NCI-H1694 treated with DMSO at 0.1 percent for 48 hours (cell line): ENCODE results near the gene FOCAD.
A peak's percentile ranks its signal among the peaks of the same experiment; 100 is the strongest.

ENCODE experiments used
- DNase-seq: peaks from one replicate; lab custom pipeline; 2025; lab: John Stamatoyannopoulos, UW

Gene FOCAD

DNA sequence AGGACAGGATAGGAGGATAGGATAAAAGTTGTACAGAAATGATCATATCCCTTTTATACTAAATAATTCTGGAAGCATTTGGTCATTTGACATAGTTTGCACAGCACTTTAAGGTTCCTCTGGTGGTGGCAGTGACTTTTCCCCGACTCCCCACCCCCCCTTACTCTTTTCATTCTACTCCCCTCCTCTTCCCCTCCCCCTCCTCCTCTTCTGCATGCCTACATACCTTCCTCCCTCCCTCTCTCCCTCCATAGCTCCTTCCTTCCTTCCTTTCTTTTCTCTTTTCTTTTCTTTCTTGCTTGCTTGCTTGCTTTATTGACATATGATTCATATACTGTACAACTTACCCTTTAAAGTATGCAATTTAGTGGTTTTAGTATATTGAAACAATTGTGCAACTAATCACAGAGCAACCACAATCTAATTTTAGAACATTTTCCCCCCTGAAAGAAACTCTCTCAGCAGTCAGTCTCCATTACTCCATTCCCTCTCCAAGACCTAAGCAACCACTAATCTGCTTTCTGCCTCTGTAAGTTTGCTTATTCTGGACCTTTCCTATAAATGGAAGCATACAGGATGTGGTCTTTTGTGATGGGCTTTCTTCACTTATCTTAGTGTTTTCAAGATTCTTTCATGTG is 188.4 kb downstream of the FOCAD start:
- no peak for DNase-seq

DNA sequence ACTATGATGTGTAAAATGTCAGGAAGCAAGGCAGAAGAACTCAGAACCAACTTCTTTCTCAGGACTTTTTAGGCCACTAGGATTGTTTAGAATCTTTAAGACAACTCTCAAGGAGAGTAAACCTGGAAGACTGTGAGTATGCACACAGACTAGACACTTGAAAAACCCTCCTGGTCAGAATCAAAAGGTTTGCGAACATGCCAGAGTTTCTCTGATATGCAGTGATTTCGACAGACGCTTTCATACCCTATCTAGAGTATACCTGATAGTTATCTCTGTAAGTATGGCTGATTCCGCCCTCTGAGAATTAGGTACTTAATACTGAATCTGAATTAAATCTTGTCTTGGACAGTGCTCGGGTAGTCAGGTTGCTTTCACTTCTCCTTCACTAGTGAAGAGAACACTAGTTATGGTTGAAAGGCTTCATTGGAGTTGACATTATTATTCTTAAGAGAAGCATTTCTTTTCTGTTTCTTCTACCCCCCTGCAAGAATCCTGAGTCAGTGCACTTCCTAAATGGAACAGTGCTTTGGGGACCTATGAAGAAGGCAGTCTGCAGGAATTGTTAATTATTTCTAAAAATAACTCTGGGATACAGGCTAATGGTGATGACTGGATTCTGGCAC is 189.3 kb downstream of the FOCAD start:
- DNase-seq: no peak

DNA sequence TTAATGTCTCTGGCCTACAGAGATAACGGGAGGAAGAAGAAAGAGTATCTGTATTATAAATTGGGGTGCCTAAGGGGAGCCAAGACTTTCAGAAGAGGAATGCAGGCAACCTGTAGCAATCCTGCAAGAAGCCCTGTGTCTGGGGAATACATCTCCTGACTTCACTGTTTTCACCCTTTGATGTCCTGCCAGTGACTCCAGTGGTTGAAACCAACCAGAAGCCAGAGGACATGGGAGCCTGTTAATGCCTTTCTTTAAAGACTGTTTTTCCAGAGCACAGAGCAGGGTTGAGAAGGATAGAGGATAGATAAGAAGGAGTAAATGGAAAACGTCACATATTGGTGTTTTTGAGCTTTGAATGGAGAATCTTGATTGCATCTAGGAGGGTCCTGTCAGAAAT is 196.2 kb downstream of the FOCAD start:
- DNase-seq: no peak

DNA sequence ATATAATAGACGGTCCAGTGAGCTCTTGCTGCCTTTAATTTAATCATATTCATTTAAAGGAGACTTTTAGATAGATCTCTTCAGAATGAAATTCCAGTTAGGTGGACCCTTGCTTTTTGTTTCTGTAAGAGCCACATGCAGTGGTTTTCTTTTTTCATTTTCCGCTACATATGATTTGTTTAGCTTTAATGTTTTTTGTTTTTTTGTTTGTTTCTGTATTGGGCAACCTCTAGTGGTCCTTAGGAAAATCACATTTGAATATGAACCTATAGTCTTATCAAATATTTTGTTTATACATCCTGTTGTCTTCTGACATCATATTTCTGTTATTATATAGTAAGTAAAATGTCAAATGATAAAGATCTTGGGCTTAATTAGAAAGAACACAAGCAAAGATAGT is 196.6 kb downstream of the FOCAD start:
- DNase-seq: no peak

DNA sequence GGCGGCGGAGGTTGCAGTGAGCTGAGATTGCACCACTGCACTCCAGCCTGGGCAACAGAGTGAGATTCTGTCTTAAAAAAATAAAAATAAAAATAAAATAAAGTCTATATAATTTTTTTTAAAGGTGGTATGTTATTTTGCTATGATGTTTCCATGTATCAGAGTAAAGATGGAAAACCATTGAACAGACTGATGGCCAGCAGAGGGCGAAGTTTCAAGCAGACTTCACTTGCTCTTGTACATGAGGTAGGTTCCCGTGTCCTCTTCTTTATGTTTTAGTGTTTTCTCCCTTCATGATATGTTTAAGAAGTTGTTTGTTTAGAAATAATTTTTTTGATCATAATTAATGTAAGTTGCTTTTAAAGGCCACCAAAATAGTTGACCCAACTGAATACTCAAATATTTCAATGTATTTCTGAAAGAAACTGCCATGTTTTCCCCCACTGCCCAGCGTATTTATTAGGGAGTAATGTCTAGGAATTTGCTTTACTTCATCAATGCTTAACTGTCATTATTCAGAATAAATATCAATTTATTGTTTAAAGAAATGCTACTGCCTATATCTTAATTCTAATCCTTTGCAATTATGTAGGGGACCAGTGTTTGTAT is 201.0 kb downstream of the FOCAD start:
- peak; percentile 27 for DNase-seq

DNA sequence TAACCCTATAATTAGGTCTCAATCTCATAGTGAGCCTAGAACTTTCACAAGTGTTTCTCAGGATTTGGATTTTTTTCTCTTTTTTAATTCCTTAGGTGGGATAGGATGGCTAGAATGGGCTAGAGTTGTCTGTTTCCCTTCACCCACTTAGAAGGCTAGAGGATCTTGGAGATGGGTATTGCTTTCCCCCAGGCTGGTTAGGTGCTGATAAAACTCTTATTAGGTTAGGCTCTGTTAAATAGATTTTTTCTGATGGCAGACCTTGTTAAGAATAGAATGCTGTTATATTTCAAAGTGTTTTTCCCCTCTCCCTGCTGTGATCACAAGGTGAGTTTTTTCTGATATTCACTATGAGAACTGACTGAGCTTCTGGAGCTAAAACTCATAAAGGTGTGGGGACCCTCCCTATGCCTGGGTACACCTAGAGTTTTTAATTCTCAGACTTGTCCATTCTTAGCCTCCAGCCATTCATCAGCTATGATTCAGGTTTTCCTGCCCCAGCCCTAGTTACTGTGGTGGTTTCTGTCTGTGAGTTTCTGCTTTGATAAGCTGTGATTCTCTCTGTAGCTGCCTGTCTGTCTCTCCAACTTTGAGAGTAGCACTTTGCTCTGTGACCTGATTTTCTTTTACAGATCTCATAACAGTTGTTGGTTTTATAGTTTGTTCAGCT is 215.0 kb downstream of the FOCAD start:
- DNase-seq: no peak

DNA sequence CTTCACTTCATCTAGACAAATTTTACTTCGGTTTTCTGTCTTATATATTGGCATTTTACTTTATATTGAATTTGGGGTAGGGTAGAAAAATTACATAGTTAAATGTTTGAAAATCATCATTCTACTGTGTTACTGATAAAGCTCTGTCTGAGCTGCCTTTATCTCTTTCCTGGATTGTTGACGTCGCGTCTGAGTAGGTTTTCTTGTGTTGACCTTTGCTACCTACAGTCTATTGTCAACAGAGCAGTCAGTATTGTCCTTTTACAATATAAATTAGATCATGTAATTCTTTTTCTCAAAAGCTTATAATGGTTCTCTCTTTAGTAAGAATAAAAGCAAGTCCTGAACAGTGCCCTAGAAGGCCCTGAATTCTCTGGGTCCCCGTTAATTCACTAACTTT is 219.2 kb downstream of the FOCAD start:
- no peak for DNase-seq

DNA sequence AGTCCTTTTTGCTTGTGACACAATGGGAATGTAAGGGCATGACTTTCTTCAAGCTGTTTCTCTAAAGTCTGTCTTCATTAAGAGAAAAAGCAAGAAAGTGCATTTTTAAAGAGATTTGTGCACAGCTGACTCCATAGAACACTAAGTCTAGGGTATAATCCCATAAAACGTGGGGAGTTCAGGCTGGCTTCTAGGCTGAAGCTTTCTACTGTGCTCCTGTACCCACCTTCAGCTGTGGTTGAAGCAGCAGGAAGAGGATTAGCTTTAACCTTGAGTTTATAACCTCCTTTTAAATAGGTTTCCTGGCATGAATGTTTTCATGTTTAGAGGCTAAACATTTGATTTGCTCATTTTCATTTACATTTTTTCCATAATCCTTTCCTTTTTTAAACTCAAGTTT is 220.9 kb downstream of the FOCAD start:
- DNase-seq: no peak

DNA sequence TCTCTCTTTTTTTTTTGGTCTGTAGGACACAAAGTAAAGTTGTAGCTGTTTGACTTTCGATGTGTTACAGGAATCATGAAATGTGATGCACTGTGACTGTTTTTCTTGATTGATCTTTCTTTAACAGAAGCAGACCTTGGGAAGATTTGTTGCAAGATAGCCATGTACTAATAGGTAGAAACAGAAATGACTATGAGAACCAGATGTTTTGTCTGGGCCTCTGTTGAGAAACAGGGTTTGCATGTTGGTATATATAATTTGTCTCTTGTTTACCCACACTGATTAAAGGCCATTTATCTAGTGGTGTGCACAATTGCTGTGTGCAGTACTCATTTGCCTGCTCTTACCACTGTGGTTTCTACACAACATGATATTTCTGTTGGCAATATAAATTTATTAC is 222.3 kb downstream of the FOCAD start:
- DNase-seq: no peak

DNA sequence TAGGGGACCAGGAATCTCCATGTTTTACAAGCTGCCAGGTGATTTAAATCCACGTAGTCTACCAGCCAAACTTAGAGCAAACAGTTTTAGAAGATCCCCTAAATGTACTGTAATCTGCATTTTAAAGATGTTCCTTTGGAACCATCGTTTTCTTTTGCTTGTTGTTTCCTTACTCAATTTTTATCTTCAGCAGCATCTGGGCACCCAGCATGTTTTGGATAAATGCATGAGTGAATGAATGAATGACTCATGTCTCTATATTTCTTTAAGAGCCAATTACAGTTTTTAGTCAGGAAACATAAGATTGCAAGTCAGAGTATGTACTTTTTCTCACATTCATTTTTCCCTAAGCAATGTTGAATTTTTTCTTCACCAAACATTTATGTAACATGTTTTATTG is 224.4 kb downstream of the FOCAD start:
- DNase-seq: no peak

DNA sequence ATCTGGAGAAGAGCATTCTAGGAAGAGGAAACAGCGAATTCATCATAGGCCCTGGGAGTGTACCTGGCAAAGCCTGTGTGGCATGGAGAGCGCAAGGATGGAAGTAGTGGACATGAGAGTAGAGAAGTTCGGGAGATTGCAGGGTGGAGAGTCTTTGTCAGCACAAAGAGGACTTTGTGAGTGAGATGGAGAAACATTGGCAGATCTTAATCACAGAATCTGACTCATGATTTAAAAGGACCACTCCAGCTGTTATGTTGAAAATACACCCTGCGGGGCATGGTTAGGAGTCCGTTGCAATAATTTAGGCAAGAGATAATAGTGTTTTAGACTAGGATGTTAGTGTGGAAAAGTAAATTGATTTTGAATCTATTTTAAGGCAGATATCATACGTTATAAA is 230.5 kb downstream of the FOCAD start:
- DNase-seq: no peak

DNA sequence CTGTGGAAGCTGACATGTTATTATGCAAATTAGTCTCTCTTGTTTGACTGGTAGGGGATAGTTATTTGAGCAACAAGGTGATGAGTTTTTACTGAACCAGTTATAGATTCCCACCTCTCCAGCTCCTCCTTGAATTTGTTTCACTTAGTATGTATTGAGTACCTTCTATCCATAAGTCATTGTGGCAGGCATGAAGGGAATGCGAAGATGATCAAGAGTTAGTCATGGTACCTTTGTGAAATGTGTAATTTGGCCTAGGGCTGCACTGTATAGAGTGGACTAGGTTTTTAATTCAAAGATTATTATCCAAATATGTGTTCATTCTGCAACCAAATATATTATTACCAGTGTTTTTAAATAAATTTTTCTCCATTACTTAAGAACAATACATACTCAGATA is 237.3 kb downstream of the FOCAD start:
- DNase-seq: no peak

DNA sequence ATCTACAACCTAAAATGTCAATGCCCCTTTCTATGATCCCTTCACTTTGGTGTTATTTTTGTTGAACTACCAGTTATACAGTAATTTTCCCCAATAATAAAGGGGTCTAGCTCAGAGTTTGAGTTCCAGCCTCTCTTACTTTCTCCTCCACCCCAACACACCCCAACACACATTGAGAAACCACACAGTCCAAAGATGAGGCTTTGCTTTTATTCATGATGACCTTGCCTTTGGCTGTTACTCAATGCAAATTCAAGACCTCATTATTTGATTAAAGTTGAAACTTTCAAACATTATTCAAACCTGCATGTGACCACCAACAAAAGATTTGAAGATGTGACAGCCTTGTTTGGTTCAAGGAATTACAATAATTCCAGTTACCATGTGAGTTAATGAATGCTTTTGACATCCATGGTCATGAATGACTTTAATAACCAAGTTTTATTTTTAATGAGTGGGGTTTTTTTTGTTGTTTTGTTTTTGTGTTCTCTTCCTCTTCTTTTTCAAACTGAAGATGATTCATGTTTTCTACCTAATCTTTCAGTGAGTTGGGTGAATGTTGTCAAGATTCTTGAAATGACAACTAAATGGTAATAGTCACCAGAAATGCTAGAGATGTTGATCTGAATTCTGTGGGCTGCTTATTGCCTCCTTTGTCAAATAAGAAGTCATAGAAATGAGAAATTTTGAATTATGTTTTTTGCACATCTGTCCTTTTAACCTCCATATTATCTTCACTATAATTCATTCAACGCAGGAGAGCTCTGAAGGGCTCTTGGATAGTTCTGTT is 241.4 kb downstream of the FOCAD start:
- no peak for DNase-seq

DNA sequence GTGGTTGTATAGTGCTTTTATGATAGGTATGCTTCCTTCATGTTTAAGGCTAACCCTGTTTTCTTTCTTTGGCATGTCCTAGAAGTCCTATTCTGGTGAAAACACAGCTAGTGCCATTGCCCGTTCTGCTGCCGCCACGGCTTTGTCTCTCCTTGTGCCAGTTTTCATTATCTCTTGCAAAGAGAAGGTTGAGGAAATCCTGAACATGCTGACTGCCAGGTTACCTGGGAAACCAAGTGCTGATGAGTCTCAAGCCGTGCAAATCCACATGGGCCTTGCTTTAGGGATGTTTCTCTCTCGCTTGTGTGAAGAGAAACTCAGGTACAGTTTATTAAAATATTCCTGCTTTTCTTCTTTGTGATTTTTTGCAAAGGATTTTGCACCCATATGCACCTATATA is 245.2 kb downstream of the FOCAD start:
- DNase-seq: no peak

DNA sequence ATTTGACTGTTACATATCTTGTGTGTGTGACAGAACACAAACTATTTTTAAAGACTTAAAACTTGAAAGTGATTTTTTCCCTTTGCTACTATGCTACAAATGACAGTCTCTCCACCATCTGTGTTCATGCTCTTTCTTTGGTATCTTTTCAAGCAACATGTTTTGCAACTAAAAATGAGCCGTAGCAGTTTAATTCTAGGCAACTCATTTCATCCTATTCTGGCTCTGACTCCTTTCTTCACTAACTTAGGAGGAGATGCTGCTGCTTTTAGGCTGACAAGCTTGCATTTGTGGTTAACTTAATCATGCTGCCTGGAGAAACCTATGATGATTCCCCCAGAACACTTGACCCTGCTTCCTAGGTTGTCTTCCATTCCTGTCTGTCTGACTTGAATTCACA is 246.8 kb downstream of the FOCAD start:
- DNase-seq: no peak

DNA sequence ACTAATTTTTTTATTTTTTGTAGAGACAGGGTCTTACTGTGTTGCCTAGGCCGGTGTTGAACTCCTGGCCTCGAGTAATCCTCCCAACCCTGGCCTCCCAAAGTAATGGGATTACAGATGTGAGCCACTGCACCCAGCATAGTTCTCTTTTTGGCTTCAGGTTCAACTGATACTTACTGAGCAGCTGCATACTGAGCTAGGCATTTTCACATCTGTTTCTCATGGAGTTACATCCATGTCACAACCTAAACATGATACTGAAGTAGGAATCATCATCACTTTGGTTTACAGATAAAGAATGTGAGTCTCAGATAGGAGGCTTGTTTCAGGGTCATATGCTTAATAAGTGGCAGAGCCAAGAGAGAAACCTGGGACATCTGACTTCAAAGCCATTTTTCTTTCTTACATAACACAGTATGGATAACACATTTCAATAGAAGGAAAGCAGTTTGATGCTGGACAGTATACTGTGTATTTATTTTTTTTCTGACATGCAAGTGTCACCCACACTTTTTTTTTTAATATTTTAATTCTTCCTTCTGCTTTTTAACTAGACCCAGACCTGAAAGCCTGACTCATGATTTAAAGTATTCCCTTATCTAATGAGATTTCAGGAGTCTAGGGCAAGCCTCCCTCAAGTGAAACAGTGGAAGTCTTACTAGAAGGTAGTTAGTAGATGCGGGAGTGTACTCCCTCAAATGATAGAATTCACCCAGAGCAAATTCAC is 256.6 kb downstream of the FOCAD start:
- DNase-seq: no peak

DNA sequence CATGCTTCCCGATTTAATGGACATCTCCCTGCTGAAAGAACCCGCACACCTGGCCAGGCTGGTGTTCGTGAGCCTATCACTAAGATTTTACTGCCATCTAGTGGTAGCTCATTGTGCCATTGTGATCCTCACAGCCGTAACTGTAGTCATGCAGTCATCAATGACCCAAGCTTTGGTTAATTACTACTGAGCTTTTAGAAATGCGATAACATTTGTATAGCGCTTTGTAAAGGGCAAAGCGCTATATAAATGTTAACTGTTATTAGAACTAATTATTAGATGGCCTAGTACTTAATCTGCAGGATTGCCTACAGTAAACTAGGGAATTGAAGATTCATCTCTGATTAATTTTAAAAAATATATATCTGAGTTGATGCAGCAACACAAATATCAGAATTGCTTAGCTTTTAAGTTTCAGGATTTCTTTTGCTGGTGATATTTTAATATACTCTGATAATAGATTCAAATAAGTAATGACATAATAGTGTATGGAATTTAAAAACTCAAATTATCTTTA is 257.2 kb downstream of the FOCAD start:
- peak; percentile 63 for DNase-seq

DNA sequence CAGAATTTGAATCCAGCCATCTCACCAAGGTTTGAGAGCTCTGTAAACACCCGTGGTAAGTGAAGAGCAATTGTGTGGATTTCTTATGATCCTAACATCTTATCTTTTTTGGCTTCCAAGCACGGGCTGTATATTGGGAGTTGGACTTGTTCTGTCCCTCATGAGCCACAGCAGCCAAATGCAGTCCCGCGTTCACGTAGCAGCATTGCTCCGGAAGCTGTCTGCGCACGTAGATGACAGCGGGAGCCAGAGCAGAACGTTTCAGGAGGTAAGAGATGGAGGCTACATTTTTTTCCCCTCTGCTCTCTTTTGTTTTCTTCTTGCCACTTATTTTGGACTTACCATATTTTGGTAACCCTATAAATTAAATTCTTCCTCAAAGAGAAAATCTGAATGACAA is 260.4 kb downstream of the FOCAD start:
- no peak for DNase-seq

DNA sequence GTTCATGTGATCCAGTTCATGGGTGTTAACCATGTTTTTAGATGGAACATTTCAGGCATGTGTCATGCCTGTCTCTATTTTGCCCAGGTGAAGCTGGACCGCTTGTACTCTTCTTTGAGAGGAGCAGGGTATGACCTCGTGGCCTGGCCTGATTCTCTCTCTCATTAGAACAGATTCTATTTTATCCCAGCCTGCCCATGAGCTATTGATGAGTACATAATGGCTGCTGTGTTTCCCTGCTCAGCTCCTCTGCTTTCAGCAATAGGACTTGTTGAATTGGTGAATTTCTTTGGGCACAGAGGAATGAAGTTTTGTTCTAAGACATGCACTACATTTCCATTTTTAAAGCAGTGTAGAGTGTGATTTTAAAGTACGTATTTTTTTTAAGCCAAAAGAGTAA is 261.2 kb downstream of the FOCAD start:
- DNase-seq: no peak

DNA sequence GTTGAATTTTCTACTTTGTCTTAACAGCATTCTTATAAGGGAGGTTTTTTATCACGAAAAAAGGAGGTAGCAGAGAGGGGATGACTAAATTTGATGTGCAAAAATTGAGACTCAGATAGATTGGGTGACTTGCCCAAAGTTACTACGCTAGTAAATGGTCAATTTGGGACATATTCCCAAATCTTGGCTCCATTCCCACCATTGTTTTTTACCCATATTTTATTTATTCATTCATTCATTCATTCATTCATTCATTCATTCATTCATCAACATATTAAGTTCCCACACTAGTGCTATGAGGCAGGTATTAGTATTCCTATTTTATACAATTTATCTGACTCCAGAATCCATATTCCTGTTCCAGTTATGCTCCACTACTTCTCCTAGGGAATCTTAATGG is 261.8 kb downstream of the FOCAD start:
- no peak for DNase-seq

DNA sequence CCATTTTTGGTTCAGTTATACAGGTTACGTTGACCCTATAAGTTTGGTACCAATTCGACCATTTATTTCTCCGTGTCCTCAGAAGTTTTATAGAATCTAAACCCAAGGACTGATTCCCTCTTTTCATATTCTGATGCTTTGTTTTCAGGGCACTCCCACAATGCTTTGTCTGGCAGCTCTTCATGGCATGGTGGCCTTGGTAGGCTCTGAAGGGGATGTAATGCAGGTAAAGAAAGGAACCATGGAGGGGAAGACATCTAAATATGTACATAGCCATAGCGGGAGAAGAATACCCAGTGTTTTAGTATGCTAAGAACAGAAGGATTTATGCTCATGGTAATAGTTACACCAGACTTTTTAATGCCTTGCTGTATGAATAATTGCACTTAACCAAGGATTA is 264.6 kb downstream of the FOCAD start:
- no peak for DNase-seq

DNA sequence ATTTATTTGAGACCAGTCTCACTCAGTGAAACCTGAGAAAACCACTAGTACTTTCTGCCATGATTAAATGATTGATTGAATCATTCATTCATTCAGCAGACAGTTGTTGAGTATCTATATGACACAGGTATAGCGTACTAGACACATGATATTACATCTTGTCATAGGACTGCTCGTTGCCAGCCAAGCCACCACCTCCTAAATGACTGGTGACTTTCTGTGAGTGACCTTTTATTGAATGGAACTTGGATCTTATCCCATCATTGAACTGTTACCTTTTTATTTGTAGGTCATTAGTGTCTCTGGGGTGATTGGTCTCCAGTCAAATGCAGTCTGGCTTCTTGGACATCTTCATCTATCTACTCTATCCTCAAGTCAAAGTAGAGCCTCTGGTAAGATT is 266.6 kb downstream of the FOCAD start:
- no peak for DNase-seq
